ENCODE results near the gene NTM.

NTM gene

GRCh38 chr11:131823772-131824171, 453.4 kb downstream of the NTM start:
- no peak for DNase-seq (ENCODE audit: low read depth)

- no peak for DNase-seq (ENCODE audit: low read depth)
Observed at GRCh38 chr11:131824771-131825170, 454.4 kb downstream of the NTM start.

GRCh38 chr11:131827430-131827829, 457.0 kb downstream of the NTM start:
- DNase-seq (ENCODE audit: low read depth): no peak

- DNase-seq (ENCODE audit: low read depth): no peak
Observed at GRCh38 chr11:131829725-131830124, 459.3 kb downstream of the NTM start.

- no peak for DNase-seq (ENCODE audit: low read depth)
Observed at GRCh38 chr11:131832079-131832478, 461.7 kb downstream of the NTM start.

GRCh38 chr11:131833366-131833765, 463.0 kb downstream of the NTM start:
- no peak for DNase-seq (ENCODE audit: low read depth)

- no peak for DNase-seq (ENCODE audit: low read depth)
Observed at GRCh38 chr11:131837562-131837961, 467.1 kb downstream of the NTM start.

GRCh38 chr11:131838016-131838415, 467.6 kb downstream of the NTM start:
- no peak for DNase-seq (ENCODE audit: low read depth)

- DNase-seq (ENCODE audit: low read depth): no peak
Observed at GRCh38 chr11:131839326-131839725, 468.9 kb downstream of the NTM start.

- DNase-seq (ENCODE audit: low read depth): no peak
Observed at GRCh38 chr11:131840545-131840944, 470.1 kb downstream of the NTM start.

- DNase-seq (ENCODE audit: low read depth): no peak
Observed at GRCh38 chr11:131841028-131841427, 470.6 kb downstream of the NTM start.

- no peak for DNase-seq (ENCODE audit: low read depth)
Observed at GRCh38 chr11:131841925-131842635, 471.7 kb downstream of the NTM start.

GRCh38 chr11:131845255-131845654, 474.8 kb downstream of the NTM start:
- no peak for DNase-seq (ENCODE audit: low read depth)

- DNase-seq (ENCODE audit: low read depth): no peak
Observed at GRCh38 chr11:131849485-131849884, 479.1 kb downstream of the NTM start.

- DNase-seq (ENCODE audit: low read depth): no peak
Observed at GRCh38 chr11:131850507-131850906, 480.1 kb downstream of the NTM start.

- DNase-seq (ENCODE audit: low read depth): no peak
Observed at GRCh38 chr11:131851964-131852755, 481.7 kb downstream of the NTM start.

- DNase-seq (ENCODE audit: low read depth): no peak
Observed at GRCh38 chr11:131852757-131853156, 482.3 kb downstream of the NTM start.

GRCh38 chr11:131854391-131854790, 484.0 kb downstream of the NTM start:
- no peak for DNase-seq (ENCODE audit: low read depth)

- DNase-seq (ENCODE audit: low read depth): no peak
Observed at GRCh38 chr11:131855320-131855719, 484.9 kb downstream of the NTM start.

GRCh38 chr11:131857246-131857645, 486.8 kb downstream of the NTM start:
- DNase-seq (ENCODE audit: low read depth): no peak

- no peak for DNase-seq (ENCODE audit: low read depth)
Observed at GRCh38 chr11:131858505-131858904, 488.1 kb downstream of the NTM start.

GRCh38 chr11:131859538-131860210, 489.3 kb downstream of the NTM start:
- DNase-seq (ENCODE audit: low read depth): no peak

- no peak for DNase-seq (ENCODE audit: low read depth)
Observed at GRCh38 chr11:131864228-131864627, 493.8 kb downstream of the NTM start.
